Sigmoid colon (tissue), 3 donors: Measurements from ENCODE around the gene GRB2.

Experiments used
- CTCF ChIP-seq, 4 experiments: fragments of 450-650 bp in 3 of 4; fragments of 200-600 bp in 1 of 4; IDR thresholded peaks; one replicate each; pipeline ENCODE4 v1.5.1; 2016 to 2019; ENCODE audit warnings: antibody characterized with exemption in 4 of 4, mild to moderate bottlenecking in 3 of 4, moderate library complexity in 2 of 4
- POLR2A ChIP-seq, 2 donors: fragments of 450-650 bp; IDR thresholded peaks; one replicate each; pipeline ENCODE4 v1.6.1; 2016; ENCODE audit warnings: antibody characterized with exemption in 2 of 2, mild to moderate bottlenecking in 2 of 2, moderate library complexity in 2 of 2

- TF ChIP-seq CTCF (IDR thresholded peaks at IDR 0.05) (no peak), POLR2A (IDR thresholded peaks at IDR 0.05) (no peak)
These were observed 97.3 kb downstream of the GRB2 start for GRCh38 chr17:75307957-75308731.
